SK-MEL-5 (cell line): ENCODE results near the gene SLC25A24. TPM values are rescaled to one million over a fixed set of nuclear protein-coding genes. Genes with fewer than 3 reads are reported as not detected.

Experiments
- DNase-seq: peaks from one replicate; pipeline ENCODE4 v3.0.0-alpha.2; 2016; ENCODE audit warnings: low read depth, low spot score
- in situ Hi-C: cut with HindIII; loops from 2 replicates; pipeline ENCODE4 v1.10.0; 2016; ENCODE audit warnings: low sequenced_read_pairs, high pct_unique_total_duplicates, low pct_unique_long_range_greater_than_20kb
- total RNA-seq: library from RNA; depleted of rRNA; stranded (reverse); fragments of >200 nt; shearing (Covaris generic); gene quantifications from 2 replicates; pipeline ENCODE4 v1.2.3, GENCODE V29; 2014

SLC25A24 gene
- total RNA-seq, 1 experiment from 2014 or later, result 22.0 TPM

DNA sequence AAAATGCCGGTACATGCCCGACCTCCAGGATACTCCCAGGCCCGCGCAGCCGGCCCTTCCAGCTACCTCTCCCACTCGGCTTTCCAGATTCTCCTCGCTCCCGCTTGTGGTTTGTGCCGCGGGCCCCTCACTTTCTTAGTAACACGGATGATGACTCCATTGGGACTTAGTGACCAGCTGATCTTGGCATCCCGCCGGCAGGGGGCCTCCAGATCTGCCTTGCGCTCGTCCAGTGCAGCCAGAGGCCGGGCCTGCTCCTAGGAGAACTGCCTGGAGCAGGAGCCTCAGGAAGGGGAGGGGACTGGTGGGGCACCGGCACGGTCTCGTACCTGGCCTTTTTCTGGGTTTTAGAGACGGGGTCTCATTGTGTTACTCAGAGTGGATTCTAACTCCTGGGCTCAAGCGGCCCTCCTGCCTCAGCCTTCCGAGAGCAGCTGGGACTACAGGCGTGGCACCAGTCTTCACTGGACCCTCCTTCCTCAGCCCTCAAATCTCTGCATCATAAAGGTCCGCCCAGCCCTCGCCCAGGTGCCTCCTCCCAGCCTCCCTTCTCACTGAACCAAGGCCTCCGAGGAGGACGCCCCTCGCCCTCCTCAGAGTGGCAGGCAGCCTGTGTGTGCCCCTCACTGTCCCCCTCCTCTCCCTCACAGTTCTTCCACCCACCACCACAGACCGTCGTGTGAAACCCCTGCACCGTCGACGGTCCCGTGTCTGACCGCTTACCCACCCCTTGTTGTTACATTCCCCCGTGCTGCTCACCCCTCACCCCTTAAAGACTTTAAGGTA, 78.6 kb downstream of the SLC25A24 start:
- peak; percentile 39 for DNase-seq
- in situ Hi-C loops, result no loop called here

DNA sequence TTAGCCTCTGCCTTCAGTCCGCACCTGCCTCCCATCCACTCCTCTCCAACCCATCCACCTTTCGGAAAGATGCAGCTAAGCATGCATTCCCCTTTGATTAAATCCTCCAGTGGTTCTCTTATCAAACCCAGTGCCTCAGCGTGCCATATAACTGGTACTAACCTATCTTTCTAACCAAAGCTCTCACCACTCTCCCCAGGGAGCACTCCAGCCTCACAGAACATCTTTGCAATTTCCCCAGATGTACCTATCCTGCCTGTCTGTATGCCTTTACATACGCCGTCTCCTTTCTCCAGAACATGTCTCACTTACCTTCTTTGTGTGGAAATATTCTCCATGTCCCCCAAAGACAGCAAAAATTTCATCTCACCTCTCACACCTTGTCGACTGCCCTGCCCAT, 80.0 kb downstream of the SLC25A24 start:
- DNase-seq, result no peak

DNA sequence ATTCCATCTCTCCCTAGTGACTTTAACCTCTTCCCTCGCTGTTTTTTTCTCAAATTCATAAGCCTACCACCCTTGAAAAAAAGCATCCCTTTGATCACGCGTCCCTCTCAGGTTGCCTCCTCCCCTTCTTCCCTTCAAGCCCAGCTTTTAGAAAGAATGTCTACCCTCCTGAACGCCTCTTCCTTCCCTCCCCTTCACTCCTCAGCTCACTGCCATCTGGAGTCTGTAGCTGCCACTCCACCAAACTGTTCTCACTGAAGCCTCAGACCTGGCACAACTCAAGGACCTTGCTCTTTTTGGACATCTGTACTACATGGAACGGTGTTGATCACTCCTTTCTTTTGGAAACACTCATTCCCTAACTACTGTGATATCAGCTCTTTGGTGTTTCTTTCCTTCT, 80.6 kb downstream of the SLC25A24 start:
- in situ Hi-C loops, result no loop called here
- DNase-seq, result no peak

More for the DNA sequence above, 80.0 kb downstream of the SLC25A24 start:
- in situ Hi-C loops, result no loop called here

DNA sequence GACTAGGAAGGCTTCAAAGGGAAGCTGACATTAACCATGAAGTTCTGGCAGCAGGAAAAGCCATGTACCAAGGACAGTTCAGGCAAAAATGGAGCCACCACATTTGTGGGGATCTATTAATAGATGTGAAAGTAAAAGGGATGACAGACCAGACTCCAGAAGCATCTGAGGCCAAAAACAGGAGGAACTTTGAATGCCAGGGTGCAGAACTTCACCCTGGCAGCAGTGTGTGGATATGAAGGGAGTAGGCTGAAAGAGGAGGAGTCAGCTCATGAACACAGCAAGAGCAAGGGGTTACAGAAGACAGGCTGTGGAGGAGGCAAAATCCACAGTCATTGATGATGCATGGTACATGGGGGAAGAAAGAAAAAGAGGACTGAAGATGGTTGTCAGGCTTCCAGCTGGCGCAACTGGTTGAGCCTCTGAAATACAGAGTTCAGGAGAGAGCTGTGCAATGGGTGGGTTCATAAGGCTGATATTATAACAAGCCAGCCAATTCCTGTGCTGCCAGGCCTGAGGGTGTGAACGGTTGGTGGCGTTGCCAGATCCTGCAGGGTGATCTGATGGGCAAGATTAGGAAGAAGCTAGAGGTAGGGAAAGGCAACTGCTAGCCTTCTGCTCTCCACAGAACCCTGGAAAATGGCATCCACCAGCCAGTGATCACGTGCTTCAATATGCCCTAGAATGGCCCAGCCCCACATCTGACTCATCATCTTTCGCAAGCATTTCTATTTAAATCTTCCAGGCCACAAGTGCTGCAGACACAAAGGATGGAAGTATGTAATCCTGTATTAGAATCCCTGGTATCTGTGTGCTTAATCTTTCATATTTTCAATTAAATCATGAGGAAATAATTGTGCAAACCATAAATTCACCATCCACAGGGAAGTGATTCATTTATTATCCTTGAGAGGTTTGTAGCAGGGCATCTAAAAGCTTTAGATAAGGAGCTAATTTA, 81.9 kb downstream of the SLC25A24 start:
- peak; percentile 29 for DNase-seq
- in situ Hi-C loops, result no loop called here

DNA sequence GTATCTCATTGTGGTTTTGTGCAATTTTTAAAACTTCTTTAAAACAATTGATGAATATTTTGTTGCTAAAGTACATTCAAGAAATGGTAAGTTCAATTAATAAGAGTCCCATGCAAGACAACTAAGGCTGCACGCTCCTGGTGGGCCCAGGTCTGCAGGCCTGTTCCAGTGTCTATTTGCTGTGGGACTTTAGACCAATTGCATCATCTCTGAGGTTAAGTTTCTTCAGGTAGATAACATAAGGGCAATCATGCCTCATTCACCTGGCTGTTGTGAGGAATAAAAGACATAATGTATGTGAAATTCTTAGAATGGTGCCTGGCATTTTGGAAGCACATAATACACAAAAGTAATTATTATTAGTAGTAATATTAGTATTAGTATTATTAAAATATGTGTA, 82.9 kb downstream of the SLC25A24 start:
- DNase-seq, result no peak
- in situ Hi-C loops, result no loop called here

DNA sequence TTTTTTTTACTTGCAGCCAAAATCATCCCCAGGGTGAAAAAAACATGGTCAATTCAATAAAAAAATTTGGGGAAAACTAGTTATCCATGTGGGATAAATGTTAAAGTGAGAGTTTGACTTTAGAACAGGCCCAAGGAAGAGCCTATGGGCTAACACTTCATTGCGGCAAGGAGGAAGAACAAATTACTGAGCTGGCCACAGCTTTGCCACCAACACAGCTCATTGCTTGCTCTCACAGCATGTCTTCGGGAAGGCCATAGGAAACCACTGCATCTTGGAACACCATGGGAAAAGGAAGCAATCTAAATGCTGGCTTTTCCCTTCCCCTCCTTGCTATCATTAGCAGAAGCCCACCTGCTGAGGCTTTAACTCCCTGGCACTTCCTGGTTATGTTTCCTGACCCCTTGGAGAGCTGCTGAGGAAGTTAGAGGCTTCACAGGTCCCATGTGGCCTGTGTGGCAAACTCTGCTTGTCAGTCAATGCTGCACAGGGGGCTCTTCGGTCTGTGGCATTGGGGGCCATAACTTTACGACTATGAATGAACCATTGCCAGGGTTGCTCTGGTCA, 86.0 kb downstream of the SLC25A24 start:
- in situ Hi-C loops, result no loop called here

DNA sequence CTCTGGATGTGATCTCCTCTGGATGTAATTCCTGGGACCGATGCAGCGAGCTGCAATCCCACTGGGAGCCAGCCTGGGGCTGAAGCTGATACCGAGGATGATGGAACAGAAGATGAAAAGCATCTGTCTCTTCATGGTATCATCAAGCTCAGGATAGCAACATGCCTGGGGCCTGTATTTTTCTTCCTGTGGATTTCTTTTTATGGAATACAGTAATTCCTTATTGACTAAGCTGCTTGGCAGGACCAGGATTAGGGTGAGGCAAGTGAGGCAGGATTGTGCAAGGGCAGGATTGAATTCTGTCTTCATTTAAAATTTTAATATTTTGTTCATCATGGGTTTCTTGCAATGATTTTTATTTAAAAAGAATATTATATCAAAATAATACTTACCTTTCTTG, 86.6 kb downstream of the SLC25A24 start:
- in situ Hi-C loops, result no loop called here
- no peak for DNase-seq

More for the DNA sequence above, 86.0 kb downstream of the SLC25A24 start:
- DNase-seq, result no peak

DNA sequence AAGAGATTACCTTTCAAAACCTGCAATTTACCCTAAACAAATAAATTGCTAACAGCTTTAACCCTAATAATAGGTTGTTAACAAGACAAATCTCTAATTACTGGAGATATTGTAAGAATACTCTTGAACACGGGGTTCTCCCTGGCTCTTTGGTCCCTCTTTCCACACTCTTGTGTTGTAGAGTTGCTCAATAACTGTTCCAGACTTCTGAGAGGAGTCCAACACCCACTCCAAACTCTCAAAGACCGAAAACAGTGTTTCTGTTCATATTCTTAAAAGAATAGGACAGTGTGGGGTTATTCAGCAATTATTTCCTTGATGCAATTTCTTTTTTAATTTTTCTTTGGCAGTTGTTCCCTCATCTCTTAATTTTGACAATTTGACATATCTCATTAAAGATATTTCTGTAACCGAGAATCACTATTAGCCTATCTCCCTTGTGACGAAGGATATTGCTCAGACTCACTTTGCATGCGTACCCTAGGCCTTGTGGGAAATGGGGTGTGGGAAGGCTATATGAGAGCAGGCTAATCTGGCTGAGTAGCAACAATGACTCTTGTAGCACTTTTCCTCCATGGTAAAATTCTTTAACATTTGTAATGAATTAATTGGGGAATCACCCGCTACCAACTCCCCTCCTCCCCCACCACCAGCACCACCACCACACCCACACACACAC, 90.7 kb downstream of the SLC25A24 start:
- no peak for DNase-seq
- in situ Hi-C loops, result no loop called here

DNA sequence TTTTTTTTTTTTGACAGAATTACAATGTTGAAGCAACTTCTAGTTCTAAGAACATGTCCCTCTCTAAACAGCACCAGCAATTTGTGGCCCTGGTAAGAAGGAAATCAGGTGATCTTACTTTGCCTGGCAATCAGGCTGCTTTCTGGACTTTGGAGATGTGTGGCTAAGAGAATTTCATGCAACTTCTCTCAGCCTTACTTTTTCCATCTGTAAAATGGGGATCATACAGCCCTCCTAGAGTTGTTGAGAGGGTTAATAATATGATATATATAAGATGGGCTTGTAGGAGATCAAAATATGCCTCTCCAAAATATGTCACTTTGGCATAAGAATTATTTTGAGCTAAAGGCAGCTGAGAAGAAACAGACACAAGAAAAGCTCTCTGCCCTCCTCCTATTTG, 92.0 kb downstream of the SLC25A24 start:
- no peak for DNase-seq
- in situ Hi-C loops, result no loop called here

DNA sequence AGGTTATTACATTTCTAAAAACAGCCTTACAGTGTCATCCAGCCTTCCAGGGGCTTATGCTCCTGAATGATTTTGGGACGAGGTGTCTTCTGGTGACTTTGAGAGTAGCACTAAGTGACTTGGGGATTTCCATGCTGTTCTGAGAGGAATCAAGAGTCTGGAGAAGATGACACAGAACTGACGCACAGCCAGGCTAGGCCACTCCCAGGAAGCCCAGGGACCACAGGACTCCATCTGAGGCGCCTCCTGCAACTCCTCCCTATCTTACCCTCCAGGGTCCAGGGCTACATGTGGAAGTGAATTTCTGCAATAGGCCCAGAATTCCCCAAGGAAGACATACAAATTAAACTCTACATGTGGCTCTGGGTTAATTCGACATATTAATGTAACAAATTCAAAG, 92.5 kb downstream of the SLC25A24 start:
- DNase-seq, result no peak
- in situ Hi-C loops, result no loop called here

DNA sequence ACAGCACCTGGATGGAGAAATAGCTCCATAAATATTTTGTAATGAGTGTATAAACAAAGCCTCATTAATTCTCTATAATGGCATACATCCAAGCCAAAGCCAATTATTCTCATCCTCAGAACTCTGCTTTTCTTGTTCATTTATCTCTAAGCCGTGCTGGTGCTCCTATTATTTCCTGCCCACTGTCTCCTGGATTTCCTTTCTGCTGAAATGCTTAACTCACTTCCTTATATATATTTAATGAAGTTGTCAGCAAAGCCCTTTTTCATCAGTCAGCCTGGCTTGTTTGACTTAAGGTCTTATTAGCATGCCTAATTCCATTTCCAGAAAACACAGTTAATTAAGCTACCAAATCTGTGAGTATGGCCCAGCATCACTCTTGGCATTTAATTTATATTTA, 93.4 kb downstream of the SLC25A24 start:
- DNase-seq, result no peak
- in situ Hi-C loops, result no loop called here

DNA sequence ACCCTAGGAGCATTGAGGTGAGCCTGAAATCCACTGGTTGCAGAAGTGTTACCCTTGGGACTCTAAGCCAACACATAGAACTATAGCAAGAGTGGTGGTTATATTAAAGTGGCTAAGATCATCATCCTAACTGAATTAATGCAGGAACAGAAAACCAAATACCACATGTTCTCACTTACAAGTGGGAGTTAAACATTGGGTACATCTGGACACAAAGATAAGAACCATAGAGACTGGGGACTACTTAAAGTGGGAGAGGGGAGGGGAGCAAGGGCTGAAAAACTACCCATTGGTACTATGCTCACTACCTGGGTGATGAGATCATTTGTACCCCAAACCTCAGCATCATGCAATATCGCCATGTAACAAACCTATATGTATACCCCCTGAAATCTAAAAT, 100.0 kb downstream of the SLC25A24 start:
- in situ Hi-C loops, result no loop called here
- no peak for DNase-seq

DNA sequence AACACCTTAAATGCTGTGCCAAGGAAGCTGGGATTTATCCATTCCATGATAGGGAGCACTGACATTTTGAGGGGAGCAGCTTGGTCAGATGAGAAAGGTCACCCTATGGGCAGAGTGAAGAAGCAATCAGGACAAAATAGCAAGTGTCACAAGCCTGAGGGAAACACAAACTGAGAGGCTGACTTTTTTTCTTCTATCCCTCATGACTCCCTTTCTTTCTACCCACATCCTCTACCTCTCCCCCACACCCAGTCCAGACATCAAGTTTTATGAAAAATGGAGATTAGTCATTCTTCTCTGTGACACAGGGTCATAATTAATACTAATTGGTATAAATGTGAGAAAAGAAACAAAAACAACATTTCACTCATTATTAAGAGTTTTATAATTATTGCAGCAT, 103.1 kb downstream of the SLC25A24 start:
- in situ Hi-C loops, result no loop called here
- no peak for DNase-seq

DNA sequence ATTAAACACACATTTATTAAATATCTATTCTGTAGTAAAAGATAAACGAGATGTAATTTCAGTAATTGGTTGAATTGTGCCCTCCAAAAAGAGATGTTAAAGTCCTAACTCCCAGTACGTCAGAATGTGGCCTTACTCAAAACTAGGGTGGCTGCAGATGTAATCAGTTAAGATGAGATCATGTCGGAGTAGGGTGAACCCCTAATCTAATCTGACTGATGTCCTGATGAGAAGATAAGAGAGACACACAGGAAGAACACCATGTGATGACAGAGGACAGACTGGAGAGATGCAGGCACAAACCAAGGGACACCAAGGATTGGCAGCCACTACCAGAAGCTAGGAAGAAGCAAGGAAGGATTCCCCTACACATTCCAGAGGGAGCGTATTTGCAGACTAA, 104.1 kb downstream of the SLC25A24 start:
- no peak for DNase-seq
- in situ Hi-C loops, result no loop called here

DNA sequence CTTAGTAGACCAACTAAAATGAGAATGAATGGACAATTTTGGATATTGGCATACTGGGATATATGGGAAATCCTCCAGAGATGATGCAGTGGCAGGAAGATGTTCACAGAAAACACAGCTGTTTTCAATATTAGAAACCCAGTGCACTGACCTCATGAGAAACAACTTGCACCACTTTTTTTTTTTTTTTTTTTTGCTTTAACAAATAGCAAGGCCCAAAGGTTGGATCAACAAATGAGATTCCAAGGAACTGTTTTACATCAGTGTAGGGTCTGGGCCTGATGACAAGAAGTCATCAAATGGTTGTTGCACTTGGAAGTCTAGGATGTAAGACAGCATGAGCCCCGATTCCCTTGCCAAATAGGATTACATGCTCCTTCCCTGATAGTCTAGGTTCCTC, 110.7 kb downstream of the SLC25A24 start:
- DNase-seq, result no peak
- in situ Hi-C loops, result no loop called here

DNA sequence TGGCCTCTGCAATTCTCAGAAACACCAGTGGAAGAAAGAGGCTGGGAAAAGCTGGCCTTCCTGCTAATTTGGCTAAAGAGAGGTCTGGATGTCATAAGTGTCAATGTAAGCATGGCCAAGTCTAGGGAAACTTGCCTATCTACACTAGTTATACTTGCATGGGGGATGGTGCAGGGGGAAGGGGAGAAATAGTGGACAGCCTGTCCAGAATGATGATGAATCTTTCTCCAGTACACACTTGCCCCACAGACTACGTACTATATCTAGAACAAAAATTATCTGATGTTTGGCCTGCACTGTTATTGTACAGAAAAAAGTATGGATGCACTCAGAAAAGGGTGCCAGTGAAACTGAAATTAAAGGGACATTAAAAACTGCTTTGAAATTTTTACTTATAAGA, 114.5 kb downstream of the SLC25A24 start:
- DNase-seq, result no peak
- in situ Hi-C loops, result no loop called here

DNA sequence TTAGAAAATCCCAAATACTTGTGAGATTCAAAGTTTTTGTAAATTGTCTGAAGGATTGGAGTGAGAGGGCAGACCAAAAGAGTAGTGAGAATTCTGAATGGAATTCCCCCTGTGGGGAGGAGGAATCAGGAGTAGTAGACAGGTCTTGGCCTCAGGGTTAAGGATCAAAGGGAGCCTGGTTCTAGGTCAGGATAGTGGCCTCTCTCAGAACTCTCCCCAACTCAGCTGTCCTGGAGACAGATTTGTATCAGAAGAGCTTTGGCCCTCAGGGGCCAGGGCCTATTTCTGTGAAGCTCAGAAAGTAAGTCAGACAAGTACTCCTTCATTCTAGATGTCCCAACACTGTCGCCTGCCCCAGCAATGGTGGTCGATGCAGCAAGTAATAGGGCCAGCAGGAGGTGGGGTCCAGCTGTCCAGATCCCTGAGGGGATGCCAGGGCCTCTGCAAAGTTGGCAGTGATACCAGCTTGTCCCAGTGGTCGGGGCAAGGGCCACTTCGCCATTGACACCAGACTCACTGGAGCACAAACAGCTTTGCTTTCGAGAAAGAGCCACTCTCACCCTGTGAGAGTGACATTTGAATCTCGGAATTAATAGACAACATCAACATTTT, 115.2 kb downstream of the SLC25A24 start:
- in situ Hi-C loops, result no loop called here
- no peak for DNase-seq
